Liver (tissue), 9 donors: ENCODE data around the gene HS3ST3B1. TPM values are rescaled to one million over a fixed set of nuclear protein-coding genes. Genes with fewer than 3 reads are reported as not detected.

Experiments
- DNase-seq: peaks from one replicate; pipeline ENCODE4 v3.0.0-alpha.2; 2017; ENCODE audit warnings: low spot score
- H3K27ac ChIP-seq, 2 donors: one replicate each; pipeline ENCODE4 v1.7.0; 2013; ENCODE audit warnings: inconsistent platforms in 2 of 2, low read length in 2 of 2, control low read depth in 1 of 2, low read depth in 1 of 2, mild to moderate bottlenecking in 1 of 2
- H3K27me3 ChIP-seq, 4 donors: one replicate each; pipeline versions ENCODE4 v1.6.1 to v1.7.0; 2013; ENCODE audit warnings: low read length in 3 of 4, inconsistent platforms in 1 of 4, mild to moderate bottlenecking in 1 of 4, moderate library complexity in 1 of 4; ENCODE audit not compliant: control insufficient read depth in 4 of 4, insufficient read depth in 4 of 4
- H3K36me3 ChIP-seq, 4 donors: one replicate each; pipeline versions ENCODE4 v1.6.1 to v1.7.0; 2013; ENCODE audit warnings: low read length in 3 of 4, mild to moderate bottlenecking in 3 of 4, low read depth in 1 of 4, moderate library complexity in 1 of 4; ENCODE audit not compliant: control insufficient read depth in 4 of 4, insufficient read depth in 3 of 4
- H3K4me1 ChIP-seq, 4 donors: one replicate each; pipeline versions ENCODE4 v1.6.1 to v1.7.0; 2013; ENCODE audit warnings: low read length in 3 of 4, mild to moderate bottlenecking in 3 of 4, moderate library complexity in 1 of 4; ENCODE audit not compliant: control insufficient read depth in 4 of 4, insufficient read depth in 4 of 4
- H3K4me3 ChIP-seq, 3 donors: one replicate each; pipeline versions ENCODE4 v1.6.1 to v1.7.0; 2013; ENCODE audit warnings: low read length in 3 of 3, control low read depth in 1 of 3, low read depth in 1 of 3, mild to moderate bottlenecking in 1 of 3
- H3K9ac ChIP-seq, 2 donors: one replicate each; pipeline ENCODE4 v1.7.0; 2013; ENCODE audit warnings: low read length in 2 of 2, mild to moderate bottlenecking in 2 of 2, moderate library complexity in 2 of 2, control low read depth in 1 of 2, low read depth in 1 of 2
- H3K9me3 ChIP-seq, 4 donors: one replicate each; pipeline versions ENCODE4 v1.6.1 to v1.7.0; 2013; ENCODE audit warnings: low read length in 3 of 4; ENCODE audit not compliant: control insufficient read depth in 4 of 4
- ATF3 ChIP-seq: IDR thresholded peaks from 2 replicates; pipeline ENCODE4 v1.6.1; 2016; ENCODE audit warnings: antibody characterized with exemption
- CTCF ChIP-seq: fragments of 150-350 bp; IDR thresholded peaks from 2 replicates; pipeline ENCODE4 v1.5.1; 2017; ENCODE audit warnings: improper control_type of control experiment, low read depth, low read length; ENCODE audit not compliant: missing input control
- EGR1 ChIP-seq, 2 donors: IDR thresholded peaks; 2 replicates each; pipeline ENCODE4 v1.6.1; 2016 to 2018; ENCODE audit warnings: antibody characterized with exemption in 2 of 2, low read depth in 2 of 2
- FOXA1 ChIP-seq: IDR thresholded peaks from 2 replicates; pipeline ENCODE4 v1.6.1; 2016; ENCODE audit warnings: antibody characterized with exemption
- FOXA2 ChIP-seq: IDR thresholded peaks from 2 replicates; pipeline ENCODE4 v1.6.1; 2016; ENCODE audit warnings: antibody characterized with exemption
- GABPA ChIP-seq, 2 donors: IDR thresholded peaks in 1 of 2; conservative IDR thresholded peaks in 1 of 2; 2 replicates each; pipeline ENCODE4 v1.6.1; 2016; ENCODE audit warnings: antibody characterized with exemption in 2 of 2, mild to moderate bottlenecking in 1 of 2, moderate library complexity in 1 of 2
- HNF4A ChIP-seq, 2 donors: conservative IDR thresholded peaks; 2 replicates each; pipeline ENCODE4 v1.6.1; 2016; ENCODE audit warnings: antibody characterized with exemption in 2 of 2, mild to moderate bottlenecking in 2 of 2
- HNF4G ChIP-seq: IDR thresholded peaks from 2 replicates; pipeline ENCODE4 v1.6.1; 2016; ENCODE audit warnings: antibody characterized with exemption
- JUND ChIP-seq, 2 donors: IDR thresholded peaks; 2 replicates each; pipeline ENCODE4 v1.6.1; 2016; ENCODE audit warnings: antibody characterized with exemption in 2 of 2
- MAX ChIP-seq: IDR thresholded peaks from 2 replicates; pipeline ENCODE4 v1.6.1; 2016; ENCODE audit warnings: antibody characterized with exemption
- NR2F2 ChIP-seq: IDR thresholded peaks from 2 replicates; pipeline ENCODE4 v1.6.1; 2016; ENCODE audit warnings: antibody characterized with exemption
- RAD21 ChIP-seq, 2 donors: IDR thresholded peaks; 2 replicates each; pipeline ENCODE4 v1.6.1; 2016; ENCODE audit warnings: antibody characterized with exemption in 2 of 2, mild to moderate bottlenecking in 2 of 2
- REST ChIP-seq: IDR thresholded peaks from 2 replicates; pipeline ENCODE4 v1.6.1; 2016; ENCODE audit warnings: antibody characterized with exemption, mild to moderate bottlenecking
- RXRA ChIP-seq, 2 donors: IDR thresholded peaks; 2 replicates each; pipeline ENCODE4 v1.6.1; 2017 to 2018; ENCODE audit warnings: antibody characterized with exemption in 2 of 2, mild to moderate bottlenecking in 1 of 2
- SP1 ChIP-seq: IDR thresholded peaks from 2 replicates; pipeline ENCODE4 v1.6.1; 2018; ENCODE audit warnings: antibody characterized with exemption, mild to moderate bottlenecking
- TAF1 ChIP-seq: conservative IDR thresholded peaks from 2 replicates; pipeline ENCODE4 v1.6.1; 2016; ENCODE audit warnings: antibody characterized with exemption, mild to moderate bottlenecking
- YY1 ChIP-seq: IDR thresholded peaks from 2 replicates; pipeline ENCODE4 v1.6.1; 2016; ENCODE audit warnings: antibody characterized with exemption, mild to moderate bottlenecking
- ZBTB33 ChIP-seq: IDR thresholded peaks from 2 replicates; pipeline ENCODE4 v1.6.1; 2016; ENCODE audit warnings: antibody characterized with exemption
- WGBS: extraction: QIAGEN DNeasy Blood & Tissue Kit; methylation state at CpG from one replicate; pipeline ENCODE4 v1.1.7; 2013; 5-methylcytosine and 5-hydroxymethylcytosine counted together
- polyA plus RNA-seq, 2 donors: library from polyadenylated mRNA; stranded (reverse) in 1 of 2; unstranded in 1 of 2; fragments of 200-250 nt in 1 of 2; fragments of >200 nt in 1 of 2; fragmentation: Nextera tagmentation in 1 of 2; extraction: Ambion mirVana in 1 of 2; gene quantifications; one replicate each; pipeline versions ENCODE4 v1.2.1 to v1.2.3, GENCODE V29; 2013 to 2015
- total RNA-seq, 2 donors: library from RNA; depleted of rRNA; stranded (reverse); fragments of >200 nt; gene quantifications; one replicate each; pipeline ENCODE4 v1.2.3, GENCODE V29; 2014
- donor health status: healthy.
- donor health status: healthy.
- donor health status: healthy.
- donor health status: healthy.
- donor health status: healthy.

The HS3ST3B1 gene
- total and polyA plus RNA-seq, 4 donors, result 11.9 to 33.5 (median 22.4) TPM

GRCh38 chr17:14355556-14355955 lies 54.7 kb downstream of the HS3ST3B1 start:
- TF ChIP-seq JUND (IDR thresholded peaks at IDR 0.05) (no peak), CTCF (no peak), TAF1 (no peak), YY1 (no peak), NR2F2 (no peak), SP1 (no peak), MAX (no peak), HNF4G (no peak), ATF3 (no peak), HNF4A (conservative IDR thresholded peaks at IDR 0.05) (no peak), RXRA (IDR thresholded peaks at IDR 0.05) (no peak), RAD21 (IDR thresholded peaks at IDR 0.05) (no peak), FOXA2 (no peak), FOXA1 (no peak)
- Histone ChIP-seq H3K4me1 (peaks cover 15 to 21% (median 18%) of the 10 kb centered on the region in 4 donors), H3K27me3 (no peaks in the 10 kb centered on the region)

GRCh38 chr17:14359163-14360020 lies 58.5 kb downstream of the HS3ST3B1 start:
- peaks cover 12 to 24% (median 17%) of the 10 kb centered on the region in 4 donors for H3K4me1 ChIP-seq
- TF ChIP-seq RXRA (IDR thresholded peaks at IDR 0.05), result peak; percentile 35
- no peak for TF ChIP-seq GABPA (IDR thresholded peaks at IDR 0.05 in 1 of 2, conservative IDR thresholded peaks at IDR 0.05 in 1 of 2)
- TF ChIP-seq YY1, result peak; percentile 38
- TF ChIP-seq TAF1, result no peak
- TF ChIP-seq ZBTB33, result no peak
- TF ChIP-seq ATF3, result peak; percentile 37
- TF ChIP-seq FOXA1, result no peak
- TF ChIP-seq FOXA2, result no peak
- no peak for TF ChIP-seq EGR1 (IDR thresholded peaks at IDR 0.05; ENCODE audit: low read depth in 2 of 2)
- peak; percentile 44 to 58 for TF ChIP-seq JUND (IDR thresholded peaks at IDR 0.05)
- TF ChIP-seq HNF4A (conservative IDR thresholded peaks at IDR 0.05), result peak; percentile 67 to 85
- TF ChIP-seq MAX, result no peak
- TF ChIP-seq RAD21 (IDR thresholded peaks at IDR 0.05), result peak in 1 of 2 donors; percentile 38
- TF ChIP-seq REST, result no peak
- peak; percentile 63 for TF ChIP-seq SP1
- no peak for TF ChIP-seq CTCF
- TF ChIP-seq HNF4G, result peak; percentile 68
- no peak for TF ChIP-seq NR2F2
- 47% methylated on average over 8 of the region's 8 CpGs for WGBS
- peak overlapping the region; percentile 31 to 48 for H3K27ac ChIP-seq
- H3K27me3 ChIP-seq, result no peaks in the 10 kb centered on the region
- no peak for DNase-seq
- no peak overlapping the region for H3K4me3 ChIP-seq
- no peaks in the 10 kb centered on the region for H3K9me3 ChIP-seq
- no peak overlapping the region for H3K9ac ChIP-seq
- H3K36me3 ChIP-seq, result no peaks in the 10 kb centered on the region

More at GRCh38 chr17:14355556-14355955, 54.7 kb downstream of the HS3ST3B1 start:
- Histone ChIP-seq H3K36me3 (no peaks in the 10 kb centered on the region), H3K9me3 (no peaks in the 10 kb centered on the region), H3K9ac (no peak overlapping the region), H3K27ac (no peak overlapping the region), H3K4me3 (no peak overlapping the region)
- no peak for DNase-seq
